PC-3 (cell line): ENCODE data around the gene FLYWCH2.

Experiments used
- EZH2 ChIP-seq: fragments of 300-600 bp; sonication (generic); IDR thresholded peaks from one replicate; pipeline ENCODE4 v1.6.1; 2017; ENCODE audit warnings: antibody characterized with exemption, mild to moderate bottlenecking, low read length; ENCODE audit not compliant: unreplicated experiment
- EZH2phosphoT487 ChIP-seq: fragments of 300-600 bp; sonication (generic); IDR thresholded peaks from 2 replicates; pipeline ENCODE4 v1.6.1; 2018; ENCODE audit warnings: mild to moderate bottlenecking, antibody characterized with exemption, low read length, borderline replicate concordance
- TF ChIP-seq, protein P1 (sequence below): fragments of 300-600 bp; sonication (generic); conservative IDR thresholded peaks from 2 replicates; pipeline ENCODE4 v1.5.1; 2017; ENCODE audit warnings: antibody characterized with exemption, low read depth, mild to moderate bottlenecking, low read length

DNA sequence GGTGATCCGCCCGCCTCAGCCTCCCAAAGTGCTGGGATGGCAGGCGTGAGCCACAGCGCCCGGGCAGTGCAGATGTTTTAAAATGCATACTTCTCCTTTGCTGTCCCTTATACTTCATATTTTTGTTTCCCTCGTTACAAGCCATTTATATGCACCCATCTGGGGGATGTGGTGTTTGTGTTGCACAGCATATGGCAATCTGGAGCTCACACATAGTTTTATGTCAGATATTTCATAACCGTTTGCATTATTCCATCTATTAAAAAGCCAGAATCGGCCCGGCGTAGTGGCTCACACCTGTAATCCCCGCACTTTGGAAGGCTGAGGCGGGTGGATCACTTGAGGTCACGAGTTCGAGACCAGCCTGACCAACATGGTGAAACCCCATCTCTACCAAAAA lies 40.5 kb downstream of the FLYWCH2 start:
- TF ChIP-seq, protein P1, sequence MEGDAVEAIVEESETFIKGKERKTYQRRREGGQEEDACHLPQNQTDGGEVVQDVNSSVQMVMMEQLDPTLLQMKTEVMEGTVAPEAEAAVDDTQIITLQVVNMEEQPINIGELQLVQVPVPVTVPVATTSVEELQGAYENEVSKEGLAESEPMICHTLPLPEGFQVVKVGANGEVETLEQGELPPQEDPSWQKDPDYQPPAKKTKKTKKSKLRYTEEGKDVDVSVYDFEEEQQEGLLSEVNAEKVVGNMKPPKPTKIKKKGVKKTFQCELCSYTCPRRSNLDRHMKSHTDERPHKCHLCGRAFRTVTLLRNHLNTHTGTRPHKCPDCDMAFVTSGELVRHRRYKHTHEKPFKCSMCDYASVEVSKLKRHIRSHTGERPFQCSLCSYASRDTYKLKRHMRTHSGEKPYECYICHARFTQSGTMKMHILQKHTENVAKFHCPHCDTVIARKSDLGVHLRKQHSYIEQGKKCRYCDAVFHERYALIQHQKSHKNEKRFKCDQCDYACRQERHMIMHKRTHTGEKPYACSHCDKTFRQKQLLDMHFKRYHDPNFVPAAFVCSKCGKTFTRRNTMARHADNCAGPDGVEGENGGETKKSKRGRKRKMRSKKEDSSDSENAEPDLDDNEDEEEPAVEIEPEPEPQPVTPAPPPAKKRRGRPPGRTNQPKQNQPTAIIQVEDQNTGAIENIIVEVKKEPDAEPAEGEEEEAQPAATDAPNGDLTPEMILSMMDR, result no peak
- no peak for TF ChIP-seq EZH2
- TF ChIP-seq EZH2phosphoT487, result no peak
